Activated CD8-positive, alpha-beta T cell treated with anti-CD3 and anti-CD28 coated beads, Interleukin-2, amount 10 ng/mL, durations not matched to agents 7 days and 5 days (primary cell): Measurements from ENCODE around the gene CCNQ. TPM values are rescaled to one million over a fixed set of nuclear protein-coding genes. Genes with fewer than 3 reads are reported as not detected.

Experiments
- ATAC-seq: fragments of 150-1000 bp; cut with Tn5 transposase; one replicate; pipeline ENCODE4 v1.10.0; 2021; ENCODE audit warnings: moderate library complexity
- CTCF ChIA-PET: fragments of 350-600 bp; sonication (Branson Sonifier 250); formaldehyde crosslinking; loops from one replicate; lab custom pipeline; 2021; ENCODE audit warnings: antibody characterized with exemption; lab: Charles Lee
- POLR2A ChIA-PET: fragments of 350-600 bp; sonication (Branson Sonifier 250); formaldehyde crosslinking; loops from one replicate; lab custom pipeline; 2021; ENCODE audit warnings: antibody characterized with exemption; lab: Charles Lee
- DNase-seq: peaks from one replicate; pipeline ENCODE4 v3.0.0-alpha.2; 2020
- H3K27ac Mint-ChIP-seq: one replicate; pipeline ENCODE4 v1.8.0; 2021; ENCODE audit warnings: mild to moderate bottlenecking, mixed read lengths
- H3K27me3 Mint-ChIP-seq: one replicate; pipeline ENCODE4 v1.8.0; 2021; ENCODE audit warnings: low read depth, mixed read lengths
- H3K36me3 Mint-ChIP-seq: one replicate; pipeline ENCODE4 v1.8.0; 2021; ENCODE audit warnings: low read depth, mixed read lengths
- H3K4me1 Mint-ChIP-seq: one replicate; pipeline ENCODE4 v1.8.0; 2021; ENCODE audit warnings: low read depth, mixed read lengths
- H3K4me3 Mint-ChIP-seq: one replicate; pipeline ENCODE4 v1.8.0; 2021; ENCODE audit warnings: mild to moderate bottlenecking, mixed read lengths
- H3K9me3 Mint-ChIP-seq: one replicate; pipeline ENCODE4 v1.8.0; 2022; ENCODE audit warnings: mixed read lengths; ENCODE audit not compliant: insufficient read depth
- total RNA-seq, 2 experiments: library from RNA; stranded (reverse); gene quantifications; one replicate each; pipeline ENCODE4 v1.2.3, GENCODE V29; 2021

The CCNQ gene
- total RNA-seq, 2 experiments from 2014 or later = 23.9 to 24.5 TPM

DNA sequence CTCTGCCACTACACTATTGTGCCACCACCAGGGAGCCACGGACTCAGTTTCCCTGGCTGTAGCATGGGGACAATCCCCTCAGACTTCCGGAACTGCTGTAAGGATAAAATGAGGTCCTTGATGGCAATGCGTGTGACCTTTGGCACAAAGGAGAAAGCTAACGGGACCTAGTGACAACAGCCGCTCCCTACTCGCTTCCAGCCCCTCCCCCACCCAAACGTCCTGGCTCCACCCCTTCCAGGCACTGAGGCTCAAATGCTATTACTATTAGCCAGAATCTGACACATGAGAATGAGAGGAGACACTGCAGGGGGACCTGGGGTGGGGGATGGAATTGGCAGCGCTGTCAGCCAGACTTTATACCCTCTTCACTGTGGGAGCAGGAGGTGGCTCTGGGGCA, 42.7 kb upstream of the CCNQ start:
- Mint-ChIP-seq H3K4me3 (no peak overlapping the region), H3K36me3 (no peaks in the 10 kb centered on the region), H3K9me3 (no peaks in the 10 kb centered on the region), H3K4me1 (peaks cover 8% of the 10 kb centered on the region), H3K27me3 (peaks cover 43% of the 10 kb centered on the region), H3K27ac (no peak overlapping the region)
- CTCF ChIA-PET = no interaction called here
- POLR2A ChIA-PET = no interaction called here
- ATAC-seq (no peak), DNase-seq (no peak)

DNA sequence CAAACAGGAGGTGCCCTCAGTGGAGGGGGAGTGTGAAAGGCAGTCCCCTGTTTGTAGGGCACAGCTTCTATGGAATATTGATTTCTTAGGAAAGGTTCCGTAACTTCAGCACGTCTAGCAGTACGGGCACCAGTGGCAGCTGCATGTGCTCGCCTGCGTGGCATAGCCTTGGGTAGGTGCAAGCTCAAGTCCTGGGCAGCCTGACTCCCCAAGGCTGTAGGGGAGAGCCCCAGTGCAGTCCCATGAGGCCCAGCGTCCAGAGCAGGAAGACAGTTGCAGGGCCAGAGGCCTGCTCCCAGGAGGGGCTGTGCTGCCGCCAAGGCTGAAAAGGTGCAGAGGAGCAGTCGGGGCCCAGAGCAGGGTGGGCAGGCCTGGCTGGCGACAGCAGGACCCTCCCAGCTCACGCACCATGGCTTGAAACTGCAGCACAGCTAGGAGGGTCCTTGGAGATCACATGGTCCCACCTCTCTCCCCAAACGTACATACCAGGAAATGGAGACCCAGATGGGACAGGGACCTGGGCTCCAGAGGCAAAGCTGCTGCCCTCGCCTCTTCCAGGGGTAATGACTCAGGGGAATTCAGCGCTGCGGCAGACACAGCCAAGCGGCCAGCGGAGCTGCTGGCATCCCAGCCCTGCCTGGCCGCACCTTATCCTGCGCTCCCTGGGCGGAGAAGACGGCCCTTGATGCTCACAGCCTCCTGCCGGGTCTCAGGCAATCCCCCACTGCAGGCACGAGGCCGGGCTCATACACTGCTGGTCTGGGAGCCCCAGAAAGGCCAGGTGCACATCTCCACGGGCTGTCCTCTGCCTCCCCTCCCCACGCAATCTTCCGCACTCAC, 42.0 kb upstream of the CCNQ start:
- ChIA-PET POLR2A (no interaction called here), CTCF (interaction anchor here (0.8 kb wide), 1 partner anchor 699 kb away, joined by 3 read pairs; no protein-coding TSS in a partner anchor)
- Mint-ChIP-seq H3K4me1 (peaks cover 8% of the 10 kb centered on the region), H3K27me3 (peaks cover 36% of the 10 kb centered on the region), H3K4me3 (no peak overlapping the region), H3K9me3 (no peaks in the 10 kb centered on the region), H3K36me3 (no peaks in the 10 kb centered on the region), H3K27ac (no peak overlapping the region)
- DNase-seq (no peak), ATAC-seq (no peak)

DNA sequence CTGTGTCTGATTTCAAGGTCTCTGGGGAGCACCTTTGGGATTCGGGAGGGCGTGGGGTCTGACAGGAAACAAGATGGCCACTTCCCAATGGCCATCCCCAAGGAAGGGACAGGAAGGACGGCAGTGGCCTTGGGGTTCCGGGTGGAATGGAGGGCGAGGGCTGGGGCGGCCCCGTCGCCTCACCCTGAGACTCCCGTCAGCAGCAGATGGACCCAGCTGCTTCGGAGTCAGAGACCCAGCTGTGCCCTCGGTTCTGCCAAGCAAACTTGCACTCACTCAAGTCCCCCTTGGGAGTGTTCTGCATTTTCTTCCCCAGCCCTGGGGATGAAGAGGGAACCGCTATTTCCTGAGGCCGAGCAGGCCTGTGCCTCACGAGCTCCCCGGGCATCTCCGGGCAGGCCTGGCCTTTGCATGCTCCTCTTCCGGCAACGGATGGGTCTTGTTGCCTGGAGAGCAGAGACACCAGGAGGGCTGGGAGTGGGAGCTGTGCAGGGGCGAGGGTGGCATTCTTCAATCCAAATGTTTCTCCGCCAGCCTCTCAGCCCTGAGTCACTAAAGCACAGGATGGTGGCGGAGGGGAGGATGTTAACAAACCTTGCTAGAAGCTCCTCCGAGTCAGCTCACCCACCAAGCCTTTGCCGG, 41.2 kb upstream of the CCNQ start:
- ATAC-seq (no peak), DNase-seq (no peak)
- Mint-ChIP-seq H3K9me3 (no peaks in the 10 kb centered on the region), H3K27ac (no peak overlapping the region), H3K4me3 (no peak overlapping the region), H3K36me3 (no peaks in the 10 kb centered on the region), H3K4me1 (peaks cover 8% of the 10 kb centered on the region), H3K27me3 (peaks cover 29% of the 10 kb centered on the region)
- ChIA-PET CTCF (interaction anchor here (0.8 kb wide), 1 partner anchor 698 kb away, joined by 3 read pairs; no protein-coding TSS in a partner anchor), POLR2A (no interaction called here)

DNA sequence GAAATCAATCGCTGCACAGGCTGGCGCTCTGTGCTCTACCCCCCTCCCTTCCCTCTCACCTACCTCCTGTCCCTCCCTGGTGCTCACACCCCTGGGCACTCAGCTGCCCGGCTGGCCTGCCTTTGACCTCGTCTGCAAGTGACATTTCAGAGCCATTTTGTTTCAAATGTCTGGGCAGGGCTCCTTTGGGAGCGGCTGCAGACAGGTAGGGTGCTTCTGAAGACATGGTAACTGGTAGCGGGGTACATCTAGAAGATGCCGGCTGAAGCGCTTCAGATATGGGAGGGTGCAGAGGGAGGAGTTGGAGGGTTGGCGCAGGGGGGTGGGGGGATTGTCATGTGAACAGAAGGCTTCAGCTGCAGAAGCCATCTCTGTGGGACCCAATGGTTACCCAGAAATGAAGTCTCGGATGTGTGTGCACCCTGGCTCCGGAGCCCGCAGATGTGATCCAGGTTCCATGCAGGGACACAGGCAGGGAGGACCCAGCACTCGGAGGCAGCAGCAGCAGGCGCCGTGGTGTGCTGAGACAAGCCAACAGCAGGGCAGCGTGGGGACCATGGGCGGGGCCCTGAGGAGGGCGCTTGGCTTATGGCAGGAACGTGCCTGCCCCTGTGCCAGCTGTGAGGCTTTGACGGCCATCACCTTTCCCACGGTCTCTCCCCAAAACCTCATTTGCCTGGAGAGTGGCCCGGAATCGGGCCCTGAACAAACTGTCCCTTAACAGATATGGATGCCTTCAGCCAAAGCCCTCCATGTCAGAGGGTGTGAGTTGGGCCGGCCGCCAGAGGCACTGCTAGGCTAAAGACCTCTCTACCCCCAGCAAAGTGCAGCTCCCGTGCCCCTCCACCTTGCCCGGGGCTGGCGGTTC, 40.5 kb upstream of the CCNQ start:
- Mint-ChIP-seq H3K9me3 (no peaks in the 10 kb centered on the region), H3K27ac (no peak overlapping the region), H3K4me3 (no peak overlapping the region), H3K36me3 (no peaks in the 10 kb centered on the region), H3K4me1 (peaks cover 8% of the 10 kb centered on the region), H3K27me3 (peaks cover 22% of the 10 kb centered on the region)
- no peak for ATAC-seq
- POLR2A ChIA-PET = no interaction called here
- no peak for DNase-seq
- CTCF ChIA-PET = no interaction called here

DNA sequence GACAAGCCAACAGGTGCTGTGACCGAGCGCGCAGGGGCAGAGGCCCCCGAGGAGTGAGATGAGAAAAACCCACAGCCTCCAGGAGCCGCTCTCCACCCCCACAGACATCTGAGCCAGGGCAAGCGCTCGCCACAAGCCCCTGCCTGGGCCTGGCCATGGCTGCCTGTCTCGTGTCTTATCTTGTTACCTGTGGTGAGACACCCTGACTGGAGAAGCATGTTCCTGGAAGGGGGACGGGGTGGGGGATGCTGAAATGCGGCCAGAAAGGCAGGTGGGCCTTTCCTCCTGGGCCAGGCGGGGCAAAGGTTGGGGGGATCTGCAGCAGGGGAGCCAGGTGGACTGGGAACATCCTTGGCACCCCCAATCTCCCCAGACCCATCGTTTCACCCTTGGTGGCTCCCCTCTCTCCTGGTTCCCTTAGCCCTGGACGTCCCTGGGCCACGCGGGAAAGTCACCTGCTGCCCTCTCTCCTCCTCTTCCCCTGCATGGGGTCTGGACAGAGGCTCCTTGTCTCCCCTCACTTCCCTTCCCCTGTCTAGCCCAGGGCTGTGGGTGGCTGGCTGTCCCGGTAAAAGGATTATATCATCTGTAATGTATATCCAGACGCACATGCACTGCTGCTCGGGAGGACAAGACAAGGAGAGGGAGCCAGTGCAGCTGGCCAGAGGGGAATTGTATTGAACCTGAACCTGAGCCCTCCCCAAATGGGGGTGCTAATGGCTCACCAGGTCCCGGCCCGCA, 39.7 kb upstream of the CCNQ start:
- H3K4me1 Mint-ChIP-seq = peaks cover 8% of the 10 kb centered on the region
- no peaks in the 10 kb centered on the region for H3K9me3 Mint-ChIP-seq
- no peak overlapping the region for H3K4me3 Mint-ChIP-seq
- DNase-seq (no peak), ATAC-seq (no peak)
- H3K27ac Mint-ChIP-seq = no peak overlapping the region
- POLR2A ChIA-PET = no interaction called here
- H3K36me3 Mint-ChIP-seq = no peaks in the 10 kb centered on the region
- CTCF ChIA-PET = no interaction called here
- H3K27me3 Mint-ChIP-seq = peaks cover 21% of the 10 kb centered on the region

DNA sequence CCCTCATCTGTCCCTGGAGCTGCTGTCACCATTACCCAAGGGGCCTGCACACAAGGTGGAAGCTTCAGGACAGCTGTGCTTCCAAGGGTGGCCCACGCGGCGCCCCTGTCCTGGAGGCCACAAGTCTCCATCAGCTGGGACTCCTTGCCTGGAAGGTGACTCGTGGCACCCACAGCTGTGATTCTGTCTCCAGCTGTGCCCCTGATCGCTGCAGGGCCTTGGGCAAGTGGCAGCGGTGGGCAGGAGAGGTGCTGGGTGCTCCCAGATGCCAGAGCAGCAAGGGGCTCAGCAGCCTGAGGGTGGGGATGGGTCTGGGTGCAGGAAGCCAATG, 39.1 kb upstream of the CCNQ start:
- Mint-ChIP-seq H3K9me3 (no peaks in the 10 kb centered on the region), H3K4me1 (peaks cover 8% of the 10 kb centered on the region)
- CTCF ChIA-PET = no interaction called here

DNA sequence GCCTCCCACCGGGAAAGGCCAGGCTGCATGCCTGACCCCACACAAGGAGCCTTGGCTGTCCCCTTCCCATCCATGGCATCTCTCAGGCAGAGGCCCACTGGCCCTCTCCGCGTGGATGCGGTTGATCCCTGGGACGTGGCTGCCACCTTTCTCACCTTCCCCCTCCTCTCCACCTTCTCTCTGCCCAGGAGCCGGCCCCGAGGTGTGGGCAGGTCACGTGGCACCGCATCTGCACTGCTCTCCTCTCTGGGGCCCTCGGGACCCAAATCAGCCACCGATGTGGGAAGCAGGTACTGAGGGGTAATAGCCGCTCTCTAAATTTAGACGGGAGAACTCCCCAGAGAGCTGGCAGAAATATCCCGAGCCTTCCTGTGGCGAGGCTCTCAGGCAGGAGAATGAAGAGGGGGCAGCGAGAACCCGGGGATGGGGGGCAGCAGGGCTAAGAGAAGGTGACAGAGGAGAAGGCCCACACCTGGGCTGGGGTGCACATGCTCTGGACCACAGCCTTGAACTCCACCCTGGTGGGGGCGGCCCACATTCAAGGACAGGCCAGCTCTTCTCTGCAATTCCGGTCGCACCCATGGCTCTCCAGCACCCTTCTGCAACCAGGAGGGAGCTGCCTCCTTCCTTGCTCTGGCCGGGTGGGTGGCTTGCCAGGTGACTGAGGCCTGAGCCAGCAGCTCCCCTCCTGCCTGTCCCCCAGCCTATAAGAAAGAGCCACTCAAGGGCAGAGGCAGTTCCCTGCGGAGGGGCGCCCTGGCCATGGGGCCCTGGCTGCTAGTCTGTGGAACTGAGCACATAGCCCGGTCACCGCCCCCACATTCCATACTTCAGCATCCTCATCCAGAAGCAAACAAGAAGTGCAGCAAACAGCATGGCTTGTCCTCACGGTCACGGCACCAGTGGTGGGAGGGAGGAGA, 38.4 kb upstream of the CCNQ start:
- Mint-ChIP-seq H3K27ac (no peak overlapping the region), H3K4me1 (peaks cover 3% of the 10 kb centered on the region), H3K27me3 (peaks cover 11% of the 10 kb centered on the region), H3K4me3 (no peak overlapping the region), H3K9me3 (no peaks in the 10 kb centered on the region), H3K36me3 (no peaks in the 10 kb centered on the region)
- ATAC-seq = no peak
- CTCF ChIA-PET = interaction anchor here (1.2 kb wide), 1 partner anchor 23 kb away, joined by 4 read pairs; no protein-coding TSS in a partner anchor
- POLR2A ChIA-PET = no interaction called here
- DNase-seq = no peak

More for the DNA sequence above, 39.1 kb upstream of the CCNQ start:
- Mint-ChIP-seq H3K36me3 (no peaks in the 10 kb centered on the region), H3K4me3 (no peak overlapping the region), H3K27me3 (peaks cover 16% of the 10 kb centered on the region), H3K27ac (no peak overlapping the region)
- DNase-seq = no peak
- ATAC-seq = no peak
- POLR2A ChIA-PET = no interaction called here

DNA sequence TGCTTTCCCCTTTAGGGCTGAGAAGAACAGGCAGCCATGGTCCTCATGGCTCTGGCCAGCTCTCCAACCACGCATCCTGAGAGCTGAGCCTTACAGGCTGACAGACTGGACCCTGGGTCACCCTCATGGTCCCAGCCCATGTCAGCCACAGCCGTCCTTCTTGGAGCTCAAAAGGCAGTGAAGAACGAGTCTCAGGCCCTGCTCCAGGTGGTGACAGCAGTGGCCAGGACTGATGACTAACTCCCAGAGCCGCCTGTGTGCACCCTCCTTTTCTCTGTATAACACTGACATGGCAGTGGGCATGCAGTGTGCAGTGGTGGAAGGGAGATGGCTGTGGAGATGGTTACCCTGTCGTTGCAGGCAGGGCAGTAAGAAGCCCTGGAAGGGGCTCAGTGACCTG, 37.8 kb upstream of the CCNQ start:
- Mint-ChIP-seq H3K9me3 (no peaks in the 10 kb centered on the region), H3K27ac (no peak overlapping the region), H3K27me3 (peaks cover 11% of the 10 kb centered on the region), H3K4me3 (no peak overlapping the region), H3K36me3 (no peaks in the 10 kb centered on the region), H3K4me1 (peaks cover 3% of the 10 kb centered on the region)
- no peak for ATAC-seq
- ChIA-PET POLR2A (no interaction called here), CTCF (interaction anchor here (1.0 to 1.2 kb wide), 3 partner anchors 23 to 28 kb away, joined by 3 to 4 read pairs (median 4); no protein-coding TSS in a partner anchor)
- no peak for DNase-seq

DNA sequence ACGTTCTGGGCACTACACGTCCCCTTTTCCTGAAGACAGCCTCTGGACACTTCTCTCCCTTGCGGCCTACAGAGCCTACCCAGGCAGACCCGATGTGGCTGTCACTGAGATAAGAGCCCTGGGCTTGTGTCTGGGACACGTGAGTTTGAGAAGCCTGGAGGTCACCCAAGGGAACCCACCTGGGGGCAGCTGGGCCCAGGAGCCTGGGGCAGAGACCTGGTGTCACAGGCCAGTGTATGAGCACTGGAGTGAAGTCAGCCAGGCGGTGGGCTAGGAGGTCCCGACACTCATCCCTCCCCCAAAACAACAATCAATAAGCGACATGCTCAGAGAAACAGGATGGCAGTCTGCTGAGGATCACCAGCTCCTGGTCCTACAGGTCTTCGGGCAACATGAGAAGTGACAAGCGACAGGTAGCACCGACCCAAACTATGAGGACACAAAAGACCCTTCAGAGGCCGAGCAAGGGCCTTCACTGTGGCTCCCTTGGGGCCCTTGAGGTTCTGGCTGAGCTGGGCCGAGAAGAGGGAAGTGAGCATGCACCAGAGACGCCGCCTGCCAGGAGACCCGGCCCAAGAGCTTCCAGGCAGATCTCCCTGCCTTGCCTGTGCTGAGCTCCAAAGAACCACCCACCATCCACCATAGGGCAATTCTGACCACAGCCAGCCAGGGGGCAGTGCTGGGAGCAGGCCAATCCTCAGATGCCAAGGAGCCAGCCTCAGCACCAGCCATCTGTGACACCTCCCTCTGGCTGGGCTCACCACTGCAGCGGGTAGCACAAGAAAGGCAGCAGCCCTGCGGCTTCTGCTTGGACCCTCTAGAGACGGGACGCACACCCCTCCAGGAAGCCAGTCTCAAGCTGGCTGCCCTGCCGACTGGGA, 37.1 kb upstream of the CCNQ start:
- Mint-ChIP-seq H3K36me3 (no peaks in the 10 kb centered on the region), H3K4me1 (no peaks in the 10 kb centered on the region), H3K4me3 (no peak overlapping the region), H3K9me3 (no peaks in the 10 kb centered on the region), H3K27ac (no peak overlapping the region), H3K27me3 (peaks cover 4% of the 10 kb centered on the region)
- ATAC-seq = peak; percentile 63
- CTCF ChIA-PET = interaction anchor here (0.6 to 1.2 kb wide), 7 partner anchors 14 to 33 kb away, joined by 3 to 4 read pairs (median 4); no protein-coding TSS in a partner anchor
- peak; percentile 28 for DNase-seq
- POLR2A ChIA-PET = no interaction called here

DNA sequence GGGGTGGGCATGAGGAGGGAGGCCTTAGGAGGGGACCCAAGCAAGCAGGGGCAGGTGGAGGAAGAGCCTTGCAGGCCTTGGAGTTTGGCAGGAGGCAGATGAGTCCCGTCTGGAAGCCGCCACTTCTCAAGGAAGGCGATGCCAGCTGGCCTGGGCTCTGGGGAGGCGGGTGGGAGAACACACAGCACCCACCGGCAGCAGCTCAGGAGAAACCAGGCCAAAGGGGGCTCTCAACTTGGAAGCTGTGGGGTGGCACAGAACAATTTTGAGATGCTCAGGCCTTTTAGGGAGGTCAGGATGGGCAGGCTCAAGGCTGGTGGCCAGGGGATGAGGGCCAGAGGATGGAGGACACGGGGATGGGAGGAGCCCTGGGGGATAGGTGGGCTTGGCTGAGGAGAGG, 36.4 kb upstream of the CCNQ start:
- Mint-ChIP-seq H3K36me3 (no peaks in the 10 kb centered on the region), H3K27me3 (no peaks in the 10 kb centered on the region), H3K9me3 (no peaks in the 10 kb centered on the region), H3K4me3 (no peak overlapping the region), H3K4me1 (no peaks in the 10 kb centered on the region), H3K27ac (no peak overlapping the region)
- ATAC-seq = no peak
- POLR2A ChIA-PET = no interaction called here
- CTCF ChIA-PET = interaction anchor here (0.8 kb wide), 1 partner anchor 33 kb away, joined by 4 read pairs; no protein-coding TSS in a partner anchor
- DNase-seq = no peak
